ENCODE data around the gene SLC1A2. TPM values are rescaled to one million over a fixed set of nuclear protein-coding genes. Genes with fewer than 3 reads are reported as not detected.
A peak's percentile ranks its signal among the peaks of the same experiment; 100 is the strongest.

SLC1A2 gene
- total RNA-seq, 1 donor from 2014 or later: 0.07 TPM

- TF ChIP-seq CTCF (IDR thresholded peaks at IDR 0.05; ENCODE audit: unreplicated experiment): no peak
- Mint-ChIP-seq H3K4me1 (ENCODE audit: low read depth) (no peaks in the 10 kb centered on the region), H3K36me3 (ENCODE audit: insufficient read depth) (no peaks in the 10 kb centered on the region)
Measured at GRCh38 chr11:35459489-35459888, 40.1 kb upstream of the SLC1A2 start.

GRCh38 chr11:35458846-35459245 lies 39.5 kb upstream of the SLC1A2 start:
- no peak for TF ChIP-seq CTCF (IDR thresholded peaks at IDR 0.05; ENCODE audit: unreplicated experiment)
- Mint-ChIP-seq H3K36me3 (ENCODE audit: insufficient read depth) (no peaks in the 10 kb centered on the region), H3K4me3 (ENCODE audit: low read depth) (no peak overlapping the region), H3K4me1 (ENCODE audit: low read depth) (no peaks in the 10 kb centered on the region), H3K27me3 (no peaks in the 10 kb centered on the region), H3K27ac (no peak overlapping the region), H3K9me3 (ENCODE audit: low read depth) (no peaks in the 10 kb centered on the region)
- DNase-seq (ENCODE audit: low spot score, unreplicated experiment): no peak

More at GRCh38 chr11:35459489-35459888, 40.1 kb upstream of the SLC1A2 start:
- no peaks in the 10 kb centered on the region for H3K9me3 Mint-ChIP-seq (ENCODE audit: low read depth)
- no peak overlapping the region for H3K27ac Mint-ChIP-seq
- no peak overlapping the region for H3K4me3 Mint-ChIP-seq (ENCODE audit: low read depth)
- H3K27me3 Mint-ChIP-seq: no peaks in the 10 kb centered on the region
- no peak for DNase-seq (ENCODE audit: low spot score, unreplicated experiment)

- no peak for TF ChIP-seq CTCF (IDR thresholded peaks at IDR 0.05; ENCODE audit: unreplicated experiment)
- H3K36me3 Mint-ChIP-seq (ENCODE audit: insufficient read depth): no peaks in the 10 kb centered on the region
- H3K27ac Mint-ChIP-seq: peak overlapping the region; percentile 46
- no peak for DNase-seq (ENCODE audit: low spot score, unreplicated experiment)
- H3K9me3 Mint-ChIP-seq (ENCODE audit: low read depth): no peaks in the 10 kb centered on the region
- no peak overlapping the region for H3K4me3 Mint-ChIP-seq (ENCODE audit: low read depth)
- H3K4me1 Mint-ChIP-seq (ENCODE audit: low read depth): no peaks in the 10 kb centered on the region
- H3K27me3 Mint-ChIP-seq: no peaks in the 10 kb centered on the region
Measured at GRCh38 chr11:35454362-35454761, 35.0 kb upstream of the SLC1A2 start.

GRCh38 chr11:35436581-35437250 lies 17.4 kb upstream of the SLC1A2 start:
- Mint-ChIP-seq H3K27ac (no peak overlapping the region), H3K4me3 (ENCODE audit: low read depth) (no peak overlapping the region), H3K4me1 (ENCODE audit: low read depth) (no peaks in the 10 kb centered on the region), H3K27me3 (peaks cover 40% of the 10 kb centered on the region), H3K36me3 (ENCODE audit: insufficient read depth) (no peaks in the 10 kb centered on the region), H3K9me3 (ENCODE audit: low read depth) (no peaks in the 10 kb centered on the region)
- TF ChIP-seq CTCF (IDR thresholded peaks at IDR 0.05; ENCODE audit: unreplicated experiment): no peak
- DNase-seq (ENCODE audit: low spot score, unreplicated experiment): no peak

- no peaks in the 10 kb centered on the region for H3K9me3 Mint-ChIP-seq (ENCODE audit: low read depth)
- H3K4me3 Mint-ChIP-seq (ENCODE audit: low read depth): no peak overlapping the region
- TF ChIP-seq CTCF (IDR thresholded peaks at IDR 0.05; ENCODE audit: unreplicated experiment): no peak
- peaks cover 39% of the 10 kb centered on the region for H3K27me3 Mint-ChIP-seq
- H3K4me1 Mint-ChIP-seq (ENCODE audit: low read depth): no peaks in the 10 kb centered on the region
- H3K27ac Mint-ChIP-seq: no peak overlapping the region
- no peak for DNase-seq (ENCODE audit: low spot score, unreplicated experiment)
- no peaks in the 10 kb centered on the region for H3K36me3 Mint-ChIP-seq (ENCODE audit: insufficient read depth)
Measured at GRCh38 chr11:35433588-35433987, 14.2 kb upstream of the SLC1A2 start.
